AG04450 (cell line): ENCODE data around the gene ADGRE3. TPM values are rescaled to one million over a fixed set of nuclear protein-coding genes. Genes with fewer than 3 reads are reported as not detected.
"Not testable (repeated sequence)": the region's sequence is repeated elsewhere in the genome, so short reads cannot be mapped to it uniquely, and the experiment has no call there.

ENCODE experiments used
- CTCF ChIA-PET: fragments of 300-600, 350-600 bp; formaldehyde crosslinking; extraction: SDS; loops from one replicate; lab custom pipeline; 2022; ENCODE audit warnings: antibody characterized with exemption, inconsistent platforms; lab: Charles Lee
- POLR2A ChIA-PET: fragments of 350-600 bp; formaldehyde crosslinking; extraction: SDS; loops from one replicate; lab custom pipeline; 2021; ENCODE audit warnings: antibody characterized with exemption, inconsistent platforms; lab: Yijun Ruan, JAX
- DNase-seq: peaks from one replicate; pipeline ENCODE4 v3.0.0-alpha.2; 2011; ENCODE audit warnings: low read depth, low spot score
- H3K27ac ChIP-seq: one replicate; pipeline ENCODE4 v1.5.1; 2012; ENCODE audit warnings: low read depth, low read length, control low read depth
- H3K27me3 ChIP-seq: one replicate; pipeline ENCODE4 v1.6.0; 2012; ENCODE audit warnings: low read length; ENCODE audit not compliant: control insufficient read depth, insufficient read depth
- H3K4me3 ChIP-seq: 2 replicates; pipeline ENCODE4 v1.5.1; 2011; ENCODE audit warnings: mild to moderate bottlenecking, low read depth, low read length, control low read depth
- H3K9me3 ChIP-seq: 2 replicates; pipeline ENCODE4 v1.5.1; 2012; ENCODE audit warnings: low read length; ENCODE audit not compliant: control insufficient read depth, insufficient read depth
- polyA plus RNA-seq: library from polyadenylated mRNA; depleted of rRNA; stranded (reverse); fragments of >200 nt; gene quantifications from 2 replicates; pipeline ENCODE4 v1.2.3, GENCODE V29; 2011
- TF ChIP-seq, protein P1 (sequence below): IDR thresholded peaks from 2 replicates; pipeline ENCODE4 v1.5.1; 2011; ENCODE audit warnings: low read depth, low read length, control low read depth, inconsistent platforms

Gene ADGRE3
- polyA plus RNA-seq, 1 experiment: not detected

DNA sequence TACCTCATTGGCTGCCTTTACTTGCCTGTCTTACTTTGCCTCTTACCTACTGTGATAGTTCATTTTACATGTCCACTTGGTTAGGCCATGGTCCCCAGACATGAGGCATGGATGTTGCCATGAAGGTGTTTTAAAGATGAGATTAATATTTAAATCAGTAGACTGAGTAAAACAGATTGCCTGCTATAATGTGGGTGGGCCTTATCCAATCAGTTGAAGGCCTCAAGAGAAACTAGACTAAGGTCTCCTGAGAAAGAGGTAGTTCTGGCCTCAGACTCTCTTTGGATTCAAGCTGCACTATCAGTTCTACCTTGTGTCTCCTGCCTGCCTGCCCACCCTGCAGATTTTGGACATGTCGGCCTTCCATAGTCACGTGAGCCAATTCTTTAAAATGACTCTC is 26.1 kb downstream of the ADGRE3 start:
- CTCF ChIA-PET: no interaction called here

GRCh38 chr19:14639536-14640277 is 34.9 kb downstream of the ADGRE3 start:
- ChIA-PET POLR2A (no interaction called here), CTCF (no interaction called here)
- DNase-seq: no peak

More for the DNA sequence above, 26.1 kb downstream of the ADGRE3 start:
- H3K9me3 ChIP-seq: no peaks in the 10 kb centered on the region
- no peak overlapping the region for H3K27ac ChIP-seq
- POLR2A ChIA-PET: no interaction called here
- TF ChIP-seq, protein P1, sequence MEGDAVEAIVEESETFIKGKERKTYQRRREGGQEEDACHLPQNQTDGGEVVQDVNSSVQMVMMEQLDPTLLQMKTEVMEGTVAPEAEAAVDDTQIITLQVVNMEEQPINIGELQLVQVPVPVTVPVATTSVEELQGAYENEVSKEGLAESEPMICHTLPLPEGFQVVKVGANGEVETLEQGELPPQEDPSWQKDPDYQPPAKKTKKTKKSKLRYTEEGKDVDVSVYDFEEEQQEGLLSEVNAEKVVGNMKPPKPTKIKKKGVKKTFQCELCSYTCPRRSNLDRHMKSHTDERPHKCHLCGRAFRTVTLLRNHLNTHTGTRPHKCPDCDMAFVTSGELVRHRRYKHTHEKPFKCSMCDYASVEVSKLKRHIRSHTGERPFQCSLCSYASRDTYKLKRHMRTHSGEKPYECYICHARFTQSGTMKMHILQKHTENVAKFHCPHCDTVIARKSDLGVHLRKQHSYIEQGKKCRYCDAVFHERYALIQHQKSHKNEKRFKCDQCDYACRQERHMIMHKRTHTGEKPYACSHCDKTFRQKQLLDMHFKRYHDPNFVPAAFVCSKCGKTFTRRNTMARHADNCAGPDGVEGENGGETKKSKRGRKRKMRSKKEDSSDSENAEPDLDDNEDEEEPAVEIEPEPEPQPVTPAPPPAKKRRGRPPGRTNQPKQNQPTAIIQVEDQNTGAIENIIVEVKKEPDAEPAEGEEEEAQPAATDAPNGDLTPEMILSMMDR: no peak
- no peaks in the 10 kb centered on the region for H3K27me3 ChIP-seq
- H3K4me3 ChIP-seq: no peak overlapping the region
- DNase-seq: no peak

DNA sequence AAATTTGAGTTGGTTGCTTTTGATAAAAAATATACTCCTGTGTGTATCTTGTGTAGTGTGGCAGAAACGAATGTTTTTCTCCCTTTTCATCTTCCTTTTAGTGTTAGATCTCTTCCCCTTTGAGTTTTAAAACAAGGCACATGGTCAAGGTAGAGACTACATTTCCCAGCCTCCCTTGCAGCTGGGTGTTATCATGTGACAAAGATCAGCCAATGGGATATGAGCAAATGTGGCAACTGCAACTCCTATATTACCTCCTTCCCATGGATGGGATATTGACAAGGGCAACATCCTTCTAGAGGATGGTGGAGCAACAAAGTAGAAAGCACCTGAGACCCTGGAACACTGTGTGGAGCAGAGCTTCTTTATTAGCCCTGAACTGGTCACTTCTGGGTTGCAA is 42.4 kb downstream of the ADGRE3 start:
- H3K4me3 ChIP-seq: no peak overlapping the region
- TF ChIP-seq, protein P1: no peak
- CTCF ChIA-PET: interaction anchor here (1.1 kb wide), 1 partner anchor 59 kb away, joined by 4 read pairs; no protein-coding TSS in a partner anchor
- POLR2A ChIA-PET: no interaction called here
- no peaks in the 10 kb centered on the region for H3K27me3 ChIP-seq
- no peaks in the 10 kb centered on the region for H3K9me3 ChIP-seq
- no peak for DNase-seq
- H3K27ac ChIP-seq: no peak overlapping the region

More at GRCh38 chr19:14639536-14640277, 34.9 kb downstream of the ADGRE3 start:
- H3K4me3 ChIP-seq: no peak overlapping the region
- H3K27me3 ChIP-seq: no peaks in the 10 kb centered on the region
- TF ChIP-seq, protein P1: no peak
- H3K27ac ChIP-seq: no peak overlapping the region
- H3K9me3 ChIP-seq: no peaks in the 10 kb centered on the region; the same call in 1 of the 2 replicates

- H3K4me3 ChIP-seq: no peak overlapping the region
- no peaks in the 10 kb centered on the region for H3K27me3 ChIP-seq
- no peak for DNase-seq
- H3K9me3 ChIP-seq: no peaks in the 10 kb centered on the region
- ChIA-PET POLR2A (no interaction called here), CTCF (no interaction called here)
- no peak overlapping the region for H3K27ac ChIP-seq
- TF ChIP-seq, protein P1: no peak
These were observed 45.1 kb downstream of the ADGRE3 start for GRCh38 chr19:14629557-14629956.

DNA sequence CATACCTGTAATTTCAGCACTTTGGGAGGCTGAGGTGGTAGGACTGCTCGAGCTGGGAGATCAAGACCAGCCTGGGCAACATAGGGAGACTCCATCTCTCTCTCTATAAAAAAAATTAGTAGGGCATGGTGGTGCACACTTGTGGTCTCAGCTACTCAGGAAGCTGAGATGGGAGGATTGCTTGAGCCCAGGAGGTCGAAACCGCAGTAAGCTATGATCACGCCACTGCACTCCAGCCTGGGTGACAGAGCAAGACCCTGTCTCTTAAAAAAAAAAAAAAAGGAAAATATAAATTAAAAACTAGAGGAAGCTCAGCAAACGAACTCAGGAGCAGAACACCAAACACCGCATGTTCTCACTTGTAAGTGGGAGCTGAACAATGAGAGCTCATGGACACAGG is 50.2 kb downstream of the ADGRE3 start:
- DNase-seq, H3K27ac ChIP-seq, H3K27me3 ChIP-seq, H3K4me3 ChIP-seq, H3K9me3 ChIP-seq, POLR2A ChIA-PET: not testable (repeated sequence)
- CTCF ChIA-PET: interaction anchor here (0.7 kb wide), 1 partner anchor 51 kb away, joined by 4 read pairs; no protein-coding TSS in a partner anchor
